ENCODE data around the gene MYO18A. TPM values are rescaled to one million over a fixed set of nuclear protein-coding genes. Genes with fewer than 3 reads are reported as not detected.

The MYO18A gene
- total RNA-seq, 1 donor from 2014 or later: 171 TPM

GRCh38 chr17:29167393-29168078 is 12.7 kb downstream of the MYO18A start:
- Histone ChIP-seq H3K9me3 (ENCODE audit: control insufficient read depth in 3 of 3, low read length in 3 of 3) (no peaks in the 10 kb centered on the region), H3K4me1 (ENCODE audit: control insufficient read depth in 3 of 3, insufficient read depth in 3 of 3, low read length in 3 of 3) (peaks cover 11 to 14% (median 13%) of the 10 kb centered on the region in 3 donors), H3K27me3 (ENCODE audit: control insufficient read depth in 3 of 3, insufficient read depth in 3 of 3, low read length in 3 of 3) (no peaks in the 10 kb centered on the region), H3K9ac (ENCODE audit: low read depth in 1 of 3, low read length in 3 of 3) (no peak overlapping the region), H3K36me3 (ENCODE audit: control insufficient read depth in 3 of 3, insufficient read depth in 3 of 3, low read length in 3 of 3) (peaks cover 2 to 10% (median 6%) of the 10 kb centered on the region in 3 donors), H3K27ac (ENCODE audit: low read depth, low read length) (no peak overlapping the region), H3K4me3 (ENCODE audit: low read length in 3 of 3) (no peak overlapping the region)

- Histone ChIP-seq H3K4me3 (ENCODE audit: low read length in 3 of 3) (no peak overlapping the region), H3K27me3 (ENCODE audit: control insufficient read depth in 3 of 3, insufficient read depth in 3 of 3, low read length in 3 of 3) (no peaks in the 10 kb centered on the region), H3K36me3 (ENCODE audit: control insufficient read depth in 3 of 3, insufficient read depth in 3 of 3, low read length in 3 of 3) (peaks cover 2 to 10% (median 6%) of the 10 kb centered on the region in 3 donors), H3K9ac (ENCODE audit: low read depth in 1 of 3, low read length in 3 of 3) (no peak overlapping the region), H3K4me1 (ENCODE audit: control insufficient read depth in 3 of 3, insufficient read depth in 3 of 3, low read length in 3 of 3) (peaks cover 11 to 17% (median 14%) of the 10 kb centered on the region in 3 donors), H3K9me3 (ENCODE audit: control insufficient read depth in 3 of 3, low read length in 3 of 3) (no peaks in the 10 kb centered on the region), H3K27ac (ENCODE audit: low read depth, low read length) (no peak overlapping the region)
Observed at GRCh38 chr17:29166507-29166887, 13.7 kb downstream of the MYO18A start.

GRCh38 chr17:29165800-29166506 is 14.2 kb downstream of the MYO18A start:
- peaks cover 2 to 10% (median 6%) of the 10 kb centered on the region in 3 donors for H3K36me3 ChIP-seq (ENCODE audit: control insufficient read depth in 3 of 3, insufficient read depth in 3 of 3, low read length in 3 of 3)
- no peaks in the 10 kb centered on the region for H3K9me3 ChIP-seq (ENCODE audit: control insufficient read depth in 3 of 3, low read length in 3 of 3)
- no peaks in the 10 kb centered on the region for H3K27me3 ChIP-seq (ENCODE audit: control insufficient read depth in 3 of 3, insufficient read depth in 3 of 3, low read length in 3 of 3)
- H3K4me1 ChIP-seq (ENCODE audit: control insufficient read depth in 3 of 3, insufficient read depth in 3 of 3, low read length in 3 of 3): peaks cover 11 to 17% (median 14%) of the 10 kb centered on the region in 3 donors
- H3K27ac ChIP-seq (ENCODE audit: low read depth, low read length): no peak overlapping the region
- H3K4me3 ChIP-seq (ENCODE audit: low read length in 3 of 3): no peak overlapping the region
- H3K9ac ChIP-seq (ENCODE audit: low read depth in 1 of 3, low read length in 3 of 3): no peak overlapping the region

GRCh38 chr17:29165261-29165660 is 14.9 kb downstream of the MYO18A start:
- peaks cover 11 to 19% (median 14%) of the 10 kb centered on the region in 3 donors for H3K4me1 ChIP-seq (ENCODE audit: control insufficient read depth in 3 of 3, insufficient read depth in 3 of 3, low read length in 3 of 3)
- no peaks in the 10 kb centered on the region for H3K27me3 ChIP-seq (ENCODE audit: control insufficient read depth in 3 of 3, insufficient read depth in 3 of 3, low read length in 3 of 3)
- H3K36me3 ChIP-seq (ENCODE audit: control insufficient read depth in 3 of 3, insufficient read depth in 3 of 3, low read length in 3 of 3): peaks cover 2 to 10% (median 6%) of the 10 kb centered on the region in 3 donors
- no peaks in the 10 kb centered on the region for H3K9me3 ChIP-seq (ENCODE audit: control insufficient read depth in 3 of 3, low read length in 3 of 3)
- H3K27ac ChIP-seq (ENCODE audit: low read depth, low read length): no peak overlapping the region
- H3K9ac ChIP-seq (ENCODE audit: low read depth in 1 of 3, low read length in 3 of 3): no peak overlapping the region
- no peak overlapping the region for H3K4me3 ChIP-seq (ENCODE audit: low read length in 3 of 3)

- Histone ChIP-seq H3K4me3 (ENCODE audit: low read length in 3 of 3) (no peak overlapping the region), H3K9me3 (ENCODE audit: control insufficient read depth in 3 of 3, low read length in 3 of 3) (no peaks in the 10 kb centered on the region), H3K27ac (ENCODE audit: low read depth, low read length) (no peak overlapping the region), H3K9ac (ENCODE audit: low read depth in 1 of 3, low read length in 3 of 3) (no peak overlapping the region), H3K4me1 (ENCODE audit: control insufficient read depth in 3 of 3, insufficient read depth in 3 of 3, low read length in 3 of 3) (peaks cover 20 to 31% (median 25%) of the 10 kb centered on the region in 3 donors), H3K36me3 (ENCODE audit: control insufficient read depth in 3 of 3, insufficient read depth in 3 of 3, low read length in 3 of 3) (peaks cover 2 to 10% (median 6%) of the 10 kb centered on the region in 3 donors), H3K27me3 (ENCODE audit: control insufficient read depth in 3 of 3, insufficient read depth in 3 of 3, low read length in 3 of 3) (no peaks in the 10 kb centered on the region)
Observed at GRCh38 chr17:29163563-29163962, 16.6 kb downstream of the MYO18A start.

- Histone ChIP-seq H3K27me3 (ENCODE audit: control insufficient read depth in 3 of 3, insufficient read depth in 3 of 3, low read length in 3 of 3) (no peaks in the 10 kb centered on the region), H3K4me1 (ENCODE audit: control insufficient read depth in 3 of 3, insufficient read depth in 3 of 3, low read length in 3 of 3) (peaks cover 20 to 29% (median 28%) of the 10 kb centered on the region in 3 donors), H3K9ac (ENCODE audit: low read depth in 1 of 3, low read length in 3 of 3) (no peak overlapping the region), H3K36me3 (ENCODE audit: control insufficient read depth in 3 of 3, insufficient read depth in 3 of 3, low read length in 3 of 3) (peaks cover 2 to 10% (median 6%) of the 10 kb centered on the region in 3 donors), H3K4me3 (ENCODE audit: low read length in 3 of 3) (no peak overlapping the region), H3K9me3 (ENCODE audit: control insufficient read depth in 3 of 3, low read length in 3 of 3) (no peaks in the 10 kb centered on the region), H3K27ac (ENCODE audit: low read depth, low read length) (no peak overlapping the region)
Observed at GRCh38 chr17:29162909-29163341, 17.3 kb downstream of the MYO18A start.

GRCh38 chr17:29162082-29162908 is 17.9 kb downstream of the MYO18A start:
- peaks cover 20 to 30% (median 28%) of the 10 kb centered on the region in 3 donors for H3K4me1 ChIP-seq (ENCODE audit: control insufficient read depth in 3 of 3, insufficient read depth in 3 of 3, low read length in 3 of 3)
- no peak overlapping the region for H3K9ac ChIP-seq (ENCODE audit: low read depth in 1 of 3, low read length in 3 of 3)
- no peaks in the 10 kb centered on the region for H3K27me3 ChIP-seq (ENCODE audit: control insufficient read depth in 3 of 3, insufficient read depth in 3 of 3, low read length in 3 of 3)
- H3K9me3 ChIP-seq (ENCODE audit: control insufficient read depth in 3 of 3, low read length in 3 of 3): no peaks in the 10 kb centered on the region
- peaks cover 2 to 10% (median 6%) of the 10 kb centered on the region in 3 donors for H3K36me3 ChIP-seq (ENCODE audit: control insufficient read depth in 3 of 3, insufficient read depth in 3 of 3, low read length in 3 of 3)
- H3K27ac ChIP-seq (ENCODE audit: low read depth, low read length): no peak overlapping the region
- no peak overlapping the region for H3K4me3 ChIP-seq (ENCODE audit: low read length in 3 of 3)

GRCh38 chr17:29160253-29160652 is 19.9 kb downstream of the MYO18A start:
- Histone ChIP-seq H3K4me3 (ENCODE audit: low read length in 3 of 3) (no peak overlapping the region), H3K4me1 (ENCODE audit: control insufficient read depth in 3 of 3, insufficient read depth in 3 of 3, low read length in 3 of 3) (peaks cover 37 to 50% (median 46%) of the 10 kb centered on the region in 3 donors), H3K27ac (ENCODE audit: low read depth, low read length) (no peak overlapping the region), H3K36me3 (ENCODE audit: control insufficient read depth in 3 of 3, insufficient read depth in 3 of 3, low read length in 3 of 3) (peaks cover 0 to 2% (median 2%) of the 10 kb centered on the region in 3 donors), H3K9ac (ENCODE audit: low read depth in 1 of 3, low read length in 3 of 3) (no peak overlapping the region), H3K9me3 (ENCODE audit: control insufficient read depth in 3 of 3, low read length in 3 of 3) (no peaks in the 10 kb centered on the region), H3K27me3 (ENCODE audit: control insufficient read depth in 3 of 3, insufficient read depth in 3 of 3, low read length in 3 of 3) (no peaks in the 10 kb centered on the region)

- H3K27me3 ChIP-seq (ENCODE audit: control insufficient read depth in 3 of 3, insufficient read depth in 3 of 3, low read length in 3 of 3): no peaks in the 10 kb centered on the region
Observed at GRCh38 chr17:29159306-29159860, 20.8 kb downstream of the MYO18A start.

More at GRCh38 chr17:29159306-29159860, 20.8 kb downstream of the MYO18A start:
- H3K36me3 ChIP-seq (ENCODE audit: control insufficient read depth in 3 of 3, insufficient read depth in 3 of 3, low read length in 3 of 3): peaks cover 0 to 2% (median 0%) of the 10 kb centered on the region in 3 donors
- no peaks in the 10 kb centered on the region for H3K9me3 ChIP-seq (ENCODE audit: control insufficient read depth in 3 of 3, low read length in 3 of 3)
- no peak overlapping the region for H3K4me3 ChIP-seq (ENCODE audit: low read length in 3 of 3)
- peaks cover 43 to 59% (median 55%) of the 10 kb centered on the region in 3 donors for H3K4me1 ChIP-seq (ENCODE audit: control insufficient read depth in 3 of 3, insufficient read depth in 3 of 3, low read length in 3 of 3)
- H3K27ac ChIP-seq (ENCODE audit: low read depth, low read length): no peak overlapping the region
- H3K9ac ChIP-seq (ENCODE audit: low read depth in 1 of 3, low read length in 3 of 3): no peak overlapping the region

All from skeletal muscle tissue (tissue), 4 donors.